CD4-positive, alpha-beta T cell (primary cell): ENCODE results near the gene ATG10. TPM values are rescaled to one million over a fixed set of nuclear protein-coding genes. Genes with fewer than 3 reads are reported as not detected.

Source experiments
- ATAC-seq: fragments of 200-7000 bp; cut with Tn5 transposase; one replicate; pipeline ENCODE4 v1.10.0; 2022; ENCODE audit warnings: mild to moderate bottlenecking; ENCODE audit not compliant: poor library complexity
- CTCF ChIA-PET: fragments of 350-600 bp; sonication (Branson Sonifier 250); formaldehyde crosslinking; loops from one replicate; lab custom pipeline; 2021; ENCODE audit warnings: antibody characterized with exemption, inconsistent platforms; lab: Charles Lee
- POLR2A ChIA-PET: fragments of 350-600 bp; sonication (Branson Sonifier 250); formaldehyde crosslinking; loops from one replicate; lab custom pipeline; 2021; ENCODE audit warnings: antibody characterized with exemption, inconsistent platforms; lab: Charles Lee
- DNase-seq, 14 experiments: peaks; one replicate each; pipeline ENCODE4 v3.0.0-alpha.2; 2013 to 2020; ENCODE audit warnings: mixed read lengths in 2 of 14
- H3K27ac ChIP-seq, 2 donors: one replicate each; pipeline versions ENCODE4 v1.5.1 to v1.7.0; 2013; ENCODE audit warnings: low read length in 2 of 2, low read depth in 1 of 2, mild to moderate bottlenecking in 1 of 2
- H3K27me3 ChIP-seq, 2 experiments: 1 replicate in 1 of 2; 2 replicates in 1 of 2; pipeline versions ENCODE4 v1.6.1 to v1.7.0; 2013; ENCODE audit warnings: low read length in 2 of 2, control low read depth in 1 of 2, mild to moderate bottlenecking in 1 of 2, moderate library complexity in 1 of 2; ENCODE audit not compliant: insufficient read depth in 2 of 2, control insufficient read depth in 1 of 2
- H3K36me3 ChIP-seq: one replicate; pipeline ENCODE4 v1.6.1; 2013; ENCODE audit warnings: low read length, control low read depth; ENCODE audit not compliant: insufficient read depth
- H3K4me1 ChIP-seq: one replicate; pipeline ENCODE4 v1.6.1; 2013; ENCODE audit warnings: low read length, control low read depth; ENCODE audit not compliant: insufficient read depth
- H3K4me3 ChIP-seq: one replicate; pipeline ENCODE4 v1.5.1; 2013; ENCODE audit warnings: mild to moderate bottlenecking, low read length, moderate library complexity
- H3K9me3 ChIP-seq, 2 experiments: 1 replicate in 1 of 2; 2 replicates in 1 of 2; pipeline versions ENCODE4 v1.6.1 to v1.7.0; 2013; ENCODE audit warnings: low read length in 2 of 2, mild to moderate bottlenecking in 2 of 2, control low read depth in 1 of 2, moderate library complexity in 1 of 2; ENCODE audit not compliant: control insufficient read depth in 1 of 2, insufficient read depth in 1 of 2
- H3K27ac Mint-ChIP-seq: one replicate; pipeline ENCODE4 v1.8.0; 2020; ENCODE audit warnings: mixed read lengths
- H3K27me3 Mint-ChIP-seq: one replicate; pipeline ENCODE4 v1.8.0; 2021; ENCODE audit warnings: mixed read lengths
- H3K36me3 Mint-ChIP-seq: one replicate; pipeline ENCODE4 v1.8.0; 2021; ENCODE audit warnings: low read depth, mixed read lengths
- H3K4me1 Mint-ChIP-seq: one replicate; pipeline ENCODE4 v1.8.0; 2021; ENCODE audit warnings: low read depth, mixed read lengths
- H3K4me3 Mint-ChIP-seq: one replicate; pipeline ENCODE4 v1.8.0; 2020; ENCODE audit warnings: mild to moderate bottlenecking, mixed read lengths
- H3K9me3 Mint-ChIP-seq: one replicate; pipeline ENCODE4 v1.8.0; 2020; ENCODE audit warnings: mixed read lengths
- intact Hi-C, 2 experiments: fragments of 100-400 bp; cut with DNase I in 1 of 2; cut with micrococcal nuclease in 1 of 2; formaldehyde crosslinking; loops; one replicate each; pipeline versions ENCODE4 v1.15.1 to v1.9.0; 2023 to 2025; cut with DNase I, micrococcal nuclease
- total RNA-seq, 174 experiments: library from RNA in 2 of 174; stranded (reverse) in 2 of 174; gene quantifications; one replicate each; pipeline ENCODE4 v1.2.3 and lab custom pipeline; 2021 to 2026
- TF ChIP-seq, protein P1 (sequence below): fragments of 200-600 bp; IDR thresholded peaks from one replicate; pipeline ENCODE4 v1.8.0; 2022; ENCODE audit warnings: antibody characterized with exemption, mild to moderate bottlenecking

ATG10 gene
- total RNA-seq, 2 experiments from 2014 or later: 4.7 to 5.3 TPM

DNA sequence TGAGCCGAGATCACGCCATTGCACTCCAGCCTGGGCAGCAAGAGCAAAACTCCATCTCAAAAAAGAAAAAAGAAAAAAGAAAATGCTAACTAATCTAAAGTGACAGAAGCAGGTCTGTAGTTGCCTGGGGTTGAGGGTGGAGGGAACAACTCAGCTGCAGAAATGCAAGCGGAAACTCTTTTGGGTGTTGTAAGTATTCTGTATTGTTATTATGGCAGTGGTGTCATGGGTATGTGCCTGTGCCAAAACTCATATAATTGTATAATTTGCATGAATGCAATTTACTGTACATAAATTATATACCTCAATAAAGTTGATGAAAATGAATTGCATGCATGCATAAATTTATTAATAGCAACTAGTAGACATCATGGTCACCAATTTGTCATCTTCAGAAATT is 329.4 kb downstream of the ATG10 start:
- no peak for ATAC-seq

More for the DNA sequence above, 329.4 kb downstream of the ATG10 start:
- Histone ChIP-seq H3K4me3 (no peak overlapping the region), H3K36me3 (no peaks in the 10 kb centered on the region), H3K4me1 (no peaks in the 10 kb centered on the region), H3K27me3 (no peaks in the 10 kb centered on the region), H3K27ac (no peak overlapping the region), H3K9me3 (no peaks in the 10 kb centered on the region)
- no peaks in the 10 kb centered on the region for H3K27me3 Mint-ChIP-seq
- TF ChIP-seq, protein P1, sequence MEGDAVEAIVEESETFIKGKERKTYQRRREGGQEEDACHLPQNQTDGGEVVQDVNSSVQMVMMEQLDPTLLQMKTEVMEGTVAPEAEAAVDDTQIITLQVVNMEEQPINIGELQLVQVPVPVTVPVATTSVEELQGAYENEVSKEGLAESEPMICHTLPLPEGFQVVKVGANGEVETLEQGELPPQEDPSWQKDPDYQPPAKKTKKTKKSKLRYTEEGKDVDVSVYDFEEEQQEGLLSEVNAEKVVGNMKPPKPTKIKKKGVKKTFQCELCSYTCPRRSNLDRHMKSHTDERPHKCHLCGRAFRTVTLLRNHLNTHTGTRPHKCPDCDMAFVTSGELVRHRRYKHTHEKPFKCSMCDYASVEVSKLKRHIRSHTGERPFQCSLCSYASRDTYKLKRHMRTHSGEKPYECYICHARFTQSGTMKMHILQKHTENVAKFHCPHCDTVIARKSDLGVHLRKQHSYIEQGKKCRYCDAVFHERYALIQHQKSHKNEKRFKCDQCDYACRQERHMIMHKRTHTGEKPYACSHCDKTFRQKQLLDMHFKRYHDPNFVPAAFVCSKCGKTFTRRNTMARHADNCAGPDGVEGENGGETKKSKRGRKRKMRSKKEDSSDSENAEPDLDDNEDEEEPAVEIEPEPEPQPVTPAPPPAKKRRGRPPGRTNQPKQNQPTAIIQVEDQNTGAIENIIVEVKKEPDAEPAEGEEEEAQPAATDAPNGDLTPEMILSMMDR: no peak
- CTCF ChIA-PET: no interaction called here
- no peak overlapping the region for H3K27ac Mint-ChIP-seq
- no peak overlapping the region for H3K4me3 Mint-ChIP-seq
- no peak for DNase-seq
- no peaks in the 10 kb centered on the region for H3K4me1 Mint-ChIP-seq
- intact Hi-C loops: no loop called here
- peaks cover 6% of the 10 kb centered on the region for H3K36me3 Mint-ChIP-seq
- POLR2A ChIA-PET: no interaction called here
- no peaks in the 10 kb centered on the region for H3K9me3 Mint-ChIP-seq

Other genes starting within 250 kb of the ATG10 start
- 10 to 100 TPM; 33.5 to 36.3 TPM for gene SSBP2, start 220.9 kb upstream of the ATG10 start, total RNA-seq